CD4-positive, alpha-beta T cell treated with Interleukin-17A for 4 hours (primary cell): Measurements from ENCODE around the gene PIP4K2A.

Experiments
- DNase-seq: peaks from one replicate; pipeline ENCODE4 v3.0.0-alpha.2; 2020; ENCODE audit warnings: mixed read lengths

The PIP4K2A gene

DNA sequence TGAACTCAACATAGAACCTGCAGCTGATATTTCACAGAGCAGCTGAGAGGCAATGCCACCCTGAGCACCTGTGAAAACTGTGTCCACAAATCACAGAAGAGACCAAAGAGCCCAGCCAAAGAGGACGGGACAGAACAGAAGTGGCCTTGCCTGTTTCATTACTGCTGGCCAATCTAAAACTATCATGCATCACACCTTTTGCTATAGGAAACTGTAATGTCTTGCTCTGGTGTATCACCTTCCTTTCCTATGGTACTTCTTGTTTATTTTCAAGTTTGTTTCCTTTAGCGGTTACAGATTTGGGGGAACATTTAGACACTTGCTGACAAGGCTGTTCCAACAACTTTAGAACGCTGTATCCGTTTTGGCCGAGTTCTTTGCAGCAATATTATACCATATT is 80.3 kb downstream of the PIP4K2A start:
- DNase-seq, result no peak

DNA sequence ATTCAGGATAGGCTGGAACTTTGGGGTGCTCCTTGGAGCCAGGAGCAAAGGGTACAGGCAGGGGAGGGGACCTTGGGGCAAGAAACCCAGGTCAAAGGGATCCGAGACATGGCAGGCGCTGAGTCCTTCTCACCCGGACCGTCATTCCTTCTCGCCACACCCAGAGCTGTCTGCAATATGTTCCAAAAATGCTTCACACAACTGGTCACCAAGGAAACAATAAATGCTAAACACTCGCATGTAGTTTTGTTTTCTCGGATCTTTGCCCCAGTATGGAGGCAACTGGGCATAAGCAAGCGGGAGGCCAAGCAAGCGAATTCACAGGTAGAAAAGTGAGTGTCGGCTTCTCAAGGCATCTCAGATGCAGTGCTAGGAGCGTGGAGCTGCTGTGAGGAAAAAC is 80.8 kb downstream of the PIP4K2A start:
- DNase-seq, result no peak

DNA sequence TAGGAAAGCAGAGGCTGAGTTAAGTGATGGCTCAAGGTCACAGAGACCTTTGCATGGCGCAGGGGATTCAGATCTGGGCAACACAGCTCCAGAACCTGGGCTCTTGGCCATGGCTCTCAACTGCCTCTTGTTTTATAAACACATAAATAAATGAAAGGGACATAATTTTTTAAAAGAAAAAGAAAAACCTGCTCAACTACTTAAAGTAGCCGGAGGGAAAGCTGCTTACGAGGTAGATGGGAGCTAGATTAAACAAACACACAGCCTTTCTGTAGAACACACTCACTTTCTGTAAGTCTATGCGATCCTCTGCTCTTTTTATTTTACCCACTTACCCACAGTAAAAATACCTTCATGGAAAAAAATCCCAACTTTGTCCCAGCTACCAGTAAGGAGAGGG is 81.3 kb downstream of the PIP4K2A start:
- no peak for DNase-seq

DNA sequence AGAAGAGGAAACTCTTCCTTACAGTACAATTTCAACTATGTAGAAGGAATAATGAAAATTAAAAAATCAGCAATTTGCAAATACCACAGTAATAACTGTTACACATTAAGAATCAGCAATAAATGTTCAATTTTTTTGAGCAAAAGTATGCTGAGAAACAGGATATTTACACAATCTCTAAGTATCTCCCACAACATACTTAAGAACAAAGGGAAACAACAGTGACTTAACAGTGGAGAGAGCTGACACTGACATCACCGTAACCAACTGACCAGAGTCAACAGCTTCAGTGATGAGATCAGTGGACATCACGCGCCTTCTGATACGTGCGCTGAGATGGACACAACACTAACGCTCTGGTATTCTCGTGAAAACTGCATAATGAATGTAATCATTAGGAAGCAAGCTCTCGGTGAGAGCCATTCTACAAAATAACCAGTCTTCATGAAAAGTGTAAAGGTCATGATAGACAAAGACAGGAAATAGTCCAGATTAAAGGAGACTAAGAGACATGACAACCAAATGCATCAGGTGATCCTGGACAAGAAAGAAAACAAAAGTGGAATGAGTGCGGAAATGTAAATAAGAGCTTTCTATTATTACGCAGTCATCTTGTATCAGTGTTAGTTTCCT is 82.6 kb downstream of the PIP4K2A start:
- no peak for DNase-seq

DNA sequence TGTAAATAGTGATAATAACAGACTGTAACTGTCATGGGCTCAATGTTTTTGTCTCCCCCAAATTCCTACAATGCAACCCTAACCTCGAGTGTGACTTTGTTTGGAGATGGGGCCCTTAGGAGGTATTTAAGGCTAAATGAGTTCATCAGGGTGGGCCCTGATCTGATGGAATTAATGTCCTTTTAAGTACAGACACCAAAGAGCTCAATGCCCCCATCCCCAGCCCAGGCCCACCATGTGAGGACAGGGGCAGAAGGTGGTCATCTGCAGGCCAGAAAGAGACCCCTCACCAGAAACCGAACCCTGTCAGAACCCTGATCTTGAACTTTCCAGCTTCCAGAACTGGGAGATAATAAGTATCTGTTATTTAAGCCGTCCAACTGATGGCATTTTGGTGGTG is 83.2 kb downstream of the PIP4K2A start:
- DNase-seq, result no peak

DNA sequence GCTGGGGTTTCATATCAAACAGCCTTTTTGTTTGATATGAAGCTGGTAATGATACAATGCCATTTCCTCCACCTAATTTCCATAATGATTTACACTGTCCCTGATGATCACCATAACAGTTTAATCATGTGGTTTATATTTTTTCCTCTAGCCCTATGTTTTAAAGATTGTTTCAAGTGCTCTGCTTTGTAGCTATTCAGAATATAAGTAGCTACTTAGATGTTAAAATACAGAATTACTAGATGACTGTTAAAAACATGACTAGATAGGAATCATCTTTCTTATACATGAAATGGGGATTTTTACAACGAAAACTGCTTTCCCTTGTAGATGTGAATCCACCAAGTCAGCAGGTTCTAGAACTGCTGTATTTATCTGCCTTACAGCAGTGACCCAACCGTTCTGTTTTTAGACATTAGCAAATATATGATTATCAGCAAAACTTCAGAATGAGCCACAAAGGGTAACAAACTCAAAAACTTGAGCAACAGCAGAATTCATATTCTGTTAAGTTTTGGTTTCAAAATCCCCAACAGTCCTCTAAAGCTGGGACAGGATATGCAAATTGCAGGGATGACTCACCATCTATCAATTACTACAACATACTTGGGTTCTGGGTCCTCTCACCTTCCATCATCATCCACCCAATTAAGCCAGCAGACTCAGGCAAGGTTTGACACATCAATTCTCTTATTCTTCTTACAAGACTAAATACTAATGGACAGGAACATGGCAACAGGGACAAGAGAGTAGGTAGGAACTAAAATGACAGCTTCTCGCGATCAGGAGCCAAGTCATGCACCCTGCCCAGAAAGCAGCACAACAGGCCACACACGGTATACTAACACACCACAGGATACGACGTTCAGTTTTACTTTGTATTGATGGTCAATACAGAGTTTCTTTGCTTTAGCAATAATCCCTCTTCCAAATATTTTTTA is 83.9 kb downstream of the PIP4K2A start:
- peak; percentile 54 for DNase-seq

DNA sequence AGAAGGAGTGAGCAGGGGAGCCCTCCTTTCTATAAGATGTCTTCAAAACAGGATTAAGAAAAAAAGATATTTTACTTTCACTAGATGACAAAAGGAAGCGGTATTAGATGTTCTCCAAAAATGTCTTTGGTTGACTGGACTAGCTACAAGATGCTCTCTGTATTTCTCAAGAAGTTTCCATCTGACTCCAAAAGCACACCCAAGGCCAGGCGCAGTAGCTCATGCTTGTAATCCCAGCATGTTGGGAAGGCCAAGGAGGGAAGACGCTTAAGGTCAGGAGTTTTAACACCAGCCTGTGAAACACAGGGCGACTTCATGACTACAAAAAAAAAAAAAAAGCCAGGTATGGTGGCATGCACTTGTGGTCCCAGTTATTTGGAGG is 84.5 kb downstream of the PIP4K2A start:
- no peak for DNase-seq

DNA sequence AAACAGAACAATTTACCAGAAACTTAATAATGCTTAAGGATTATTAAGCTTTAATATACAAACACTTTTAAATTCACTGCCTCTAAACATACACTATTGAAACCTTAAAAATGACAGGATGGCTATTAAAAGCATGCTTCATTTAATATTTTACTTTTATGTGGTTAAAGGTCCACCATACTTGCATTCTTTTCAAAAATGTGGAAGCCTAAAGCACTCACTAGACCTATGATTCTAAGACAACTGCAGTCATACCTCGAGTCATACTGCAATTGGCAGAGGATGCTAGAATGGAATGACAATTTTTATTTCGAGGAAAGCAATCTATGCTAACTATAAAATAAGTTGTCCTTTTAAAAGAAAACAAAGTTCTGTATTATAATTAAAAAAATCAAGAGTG is 85.3 kb downstream of the PIP4K2A start:
- DNase-seq, result no peak

DNA sequence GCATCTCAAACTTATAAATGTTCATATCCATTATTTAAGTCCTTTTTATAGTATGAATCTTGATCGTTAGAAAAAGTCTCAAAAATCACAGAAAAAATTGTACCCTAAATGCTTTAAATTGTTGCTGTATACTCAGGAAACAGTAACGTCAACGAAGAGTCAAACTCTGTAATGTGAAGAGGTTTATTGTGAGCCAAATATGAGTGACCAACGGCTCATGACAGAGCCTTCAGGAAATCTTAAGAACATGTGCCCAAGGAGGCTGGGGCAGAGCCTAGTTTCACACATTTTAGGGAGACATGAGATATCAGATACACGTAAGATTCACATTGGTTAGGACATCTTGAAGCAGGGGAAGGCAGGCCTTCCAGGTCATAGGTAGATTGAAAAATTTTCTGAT is 86.1 kb downstream of the PIP4K2A start:
- DNase-seq, result no peak

DNA sequence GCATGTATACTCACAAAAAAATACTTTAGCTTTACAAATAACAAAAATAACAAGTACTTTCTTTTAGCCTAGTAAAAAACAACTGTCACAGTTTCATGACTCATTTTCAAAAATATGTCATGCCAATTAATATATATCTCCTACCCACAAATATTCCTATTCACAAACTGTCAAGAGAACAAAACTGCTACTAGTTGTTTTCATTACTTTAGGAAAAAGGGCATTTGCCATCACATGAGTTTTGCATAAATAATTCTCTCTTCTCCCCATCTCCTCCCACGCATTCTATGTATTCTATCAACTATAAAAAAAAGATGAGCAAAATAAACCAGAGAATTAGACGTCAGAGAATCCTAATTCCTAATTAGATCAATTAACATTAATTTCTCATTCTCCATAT is 87.6 kb downstream of the PIP4K2A start:
- DNase-seq, result no peak

DNA sequence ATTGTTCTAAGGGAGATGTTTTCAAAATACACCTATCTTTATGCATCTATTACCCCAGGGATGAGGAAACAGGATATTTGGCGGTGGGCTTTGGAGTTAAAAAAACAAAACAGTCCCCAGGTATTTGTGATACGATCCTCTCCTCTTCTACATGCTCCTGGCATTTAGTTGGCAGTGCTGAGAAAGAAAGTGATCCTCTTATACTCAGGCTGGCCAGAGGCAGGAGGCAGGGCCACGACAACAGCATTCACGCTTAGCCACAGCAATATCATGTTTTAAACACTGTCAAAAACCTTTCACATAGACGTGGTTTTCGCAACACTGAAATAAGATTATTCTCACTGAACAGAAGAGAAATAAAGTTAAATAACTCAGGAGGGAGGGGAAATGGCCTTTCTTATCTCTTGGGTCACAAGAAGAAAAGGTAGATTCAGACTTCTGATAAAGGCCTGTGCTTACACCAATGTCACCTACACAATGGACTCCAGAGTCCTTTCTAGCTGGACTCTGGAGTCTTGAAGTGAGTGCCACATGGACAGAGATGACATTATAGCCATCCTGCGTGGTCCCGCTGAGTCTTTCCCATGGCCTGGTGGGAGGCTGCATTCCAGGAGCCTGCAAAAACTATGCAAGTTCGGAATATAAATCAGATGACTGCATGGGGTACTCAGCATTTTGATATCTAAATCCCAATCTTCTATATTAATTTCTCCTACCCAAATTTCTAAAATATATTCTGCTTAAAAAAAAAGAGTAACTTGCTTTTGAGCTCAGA is 88.7 kb downstream of the PIP4K2A start:
- no peak for DNase-seq

DNA sequence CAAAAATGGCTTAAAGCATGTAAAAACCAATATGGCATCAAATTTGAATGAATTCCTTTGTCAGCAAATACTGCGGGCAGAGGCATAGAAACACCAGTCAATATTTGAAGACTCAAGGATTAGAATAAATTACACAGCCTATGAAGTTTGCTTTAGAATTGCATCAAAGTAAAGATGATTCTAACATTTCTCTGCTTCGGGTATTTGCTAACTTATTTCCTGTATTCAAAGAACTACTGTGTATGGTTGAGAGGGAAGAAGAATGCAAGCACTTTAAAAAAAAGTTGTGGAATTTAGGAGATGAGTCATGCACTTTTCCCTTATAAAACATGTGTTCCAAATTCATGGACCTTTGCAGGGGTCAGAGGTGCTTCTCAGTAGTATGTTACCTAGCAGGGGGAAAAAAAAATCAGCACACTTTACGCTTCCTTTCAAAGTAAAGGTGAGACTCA is 90.1 kb downstream of the PIP4K2A start:
- no peak for DNase-seq

DNA sequence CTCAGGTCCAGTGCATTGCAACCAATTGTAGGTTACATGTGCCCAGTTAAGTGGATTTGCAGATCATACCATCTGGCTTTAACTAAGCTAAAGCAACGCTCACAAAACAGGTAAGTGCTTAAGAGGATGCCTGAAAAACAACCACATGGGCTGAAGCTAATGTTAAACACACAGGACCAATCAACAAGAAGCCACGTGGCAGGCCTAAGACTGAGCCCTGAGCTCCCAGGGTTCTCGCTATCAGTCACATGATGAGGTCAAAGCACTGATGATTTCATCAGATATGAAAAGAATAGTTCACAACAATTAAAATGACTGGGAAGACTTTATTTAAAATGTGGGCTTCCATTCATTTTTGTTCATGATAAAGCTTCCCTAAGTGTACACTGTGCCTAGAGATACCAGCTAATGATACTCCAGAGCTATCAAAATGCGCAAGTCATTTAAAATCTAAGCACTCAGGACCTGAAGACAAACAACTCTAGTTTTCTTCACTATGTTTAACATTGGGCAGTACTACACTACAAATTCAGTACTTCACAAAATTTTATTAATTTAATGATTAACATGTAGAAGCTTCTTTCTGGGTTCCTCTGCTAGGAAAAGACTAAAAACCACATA is 90.6 kb downstream of the PIP4K2A start:
- DNase-seq, result no peak

DNA sequence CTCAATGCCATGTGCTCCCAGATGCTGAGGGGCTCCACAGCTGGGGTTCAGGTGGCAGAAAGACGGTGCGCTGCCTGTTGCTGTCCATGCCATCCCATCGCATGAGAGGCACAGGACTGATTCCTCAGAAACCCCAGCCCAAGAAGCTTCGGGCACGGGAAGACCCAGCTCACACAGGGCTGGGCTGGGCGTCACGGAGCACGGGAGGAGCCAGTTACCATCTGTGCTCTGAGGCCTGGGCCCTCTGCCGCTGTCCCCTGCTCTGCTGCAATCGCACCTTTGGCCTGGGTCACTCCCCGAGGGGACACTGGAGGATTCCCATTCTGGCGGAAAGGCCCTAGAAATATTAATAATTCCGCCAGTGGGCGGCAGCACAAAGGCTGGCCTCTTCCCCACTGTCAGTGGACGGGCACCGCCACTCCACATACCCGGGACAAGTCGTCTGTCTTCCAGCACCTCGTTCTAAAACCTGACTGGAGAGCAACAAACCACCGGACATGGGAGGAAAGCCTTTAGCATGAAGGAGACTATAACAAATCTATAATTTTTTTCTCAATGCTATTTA is 92.1 kb downstream of the PIP4K2A start:
- DNase-seq, result no peak

DNA sequence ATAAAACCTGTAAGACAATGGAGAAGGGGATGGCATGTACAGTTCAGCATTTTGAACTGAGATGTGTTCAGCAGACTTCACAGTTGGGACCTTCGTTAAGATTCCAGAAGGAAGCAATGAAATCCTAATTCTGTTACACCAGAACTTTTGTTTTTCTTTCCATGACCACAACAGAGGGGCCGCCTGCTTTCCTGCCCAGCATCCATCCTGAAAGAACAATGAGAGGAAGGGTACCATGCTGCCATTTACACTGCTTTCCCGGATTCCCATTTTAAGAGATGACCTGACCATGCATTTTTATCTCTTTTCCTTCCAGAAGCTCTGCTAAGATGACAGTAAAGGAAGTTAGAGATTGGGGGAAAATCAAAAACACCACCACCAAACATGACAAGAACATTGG is 92.7 kb downstream of the PIP4K2A start:
- no peak for DNase-seq

DNA sequence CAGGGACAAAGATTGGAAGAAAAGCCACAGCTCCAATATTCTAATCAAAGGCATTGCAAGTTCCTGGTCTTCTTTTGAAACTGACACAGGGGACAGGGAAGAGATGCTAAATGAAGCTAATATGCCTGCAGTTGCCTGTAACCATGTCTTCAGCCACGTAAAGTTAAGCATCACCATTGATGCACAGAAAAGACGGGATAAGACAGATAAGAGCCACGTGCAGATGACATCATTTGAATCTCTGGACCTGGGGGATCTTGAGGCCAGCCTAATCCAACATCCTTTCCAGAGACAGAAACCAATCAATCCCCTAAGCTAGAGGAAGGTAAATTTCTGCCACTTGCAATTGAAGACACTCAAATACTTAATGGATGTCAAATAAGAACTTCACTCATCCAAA is 93.4 kb downstream of the PIP4K2A start:
- DNase-seq, result no peak

DNA sequence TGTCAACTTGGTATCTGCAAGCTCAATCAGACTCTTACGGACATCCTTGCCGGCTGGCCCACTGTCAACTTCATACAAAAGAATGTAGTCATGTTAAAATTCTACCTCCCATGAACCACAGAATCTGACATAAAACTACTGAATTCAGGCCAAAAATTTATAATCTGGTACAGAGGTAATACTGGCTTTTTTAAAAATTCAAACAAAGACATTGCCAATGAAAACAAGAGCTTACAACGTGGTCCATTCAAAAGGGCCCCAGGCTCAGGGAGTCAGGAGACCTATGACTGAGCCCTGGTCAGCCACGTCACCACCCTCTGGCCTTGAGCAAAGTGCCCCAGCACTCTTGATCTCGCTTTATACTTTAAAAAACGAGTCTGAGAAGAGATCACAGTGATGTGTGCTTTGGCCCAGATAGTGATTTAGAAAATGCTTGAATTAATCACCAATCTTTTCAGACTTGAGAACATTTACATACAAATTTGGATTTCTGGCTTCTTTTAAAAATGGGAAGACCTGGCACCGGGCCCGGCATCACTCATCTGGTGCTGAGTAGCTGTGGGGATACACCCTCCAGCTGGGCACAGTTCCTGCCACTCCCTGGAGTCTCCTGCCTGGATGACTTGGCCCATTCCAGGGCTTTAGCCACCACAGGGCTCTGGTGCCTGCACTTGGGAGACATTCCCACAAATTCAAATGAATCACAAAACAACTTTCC is 94.1 kb downstream of the PIP4K2A start:
- no peak for DNase-seq

DNA sequence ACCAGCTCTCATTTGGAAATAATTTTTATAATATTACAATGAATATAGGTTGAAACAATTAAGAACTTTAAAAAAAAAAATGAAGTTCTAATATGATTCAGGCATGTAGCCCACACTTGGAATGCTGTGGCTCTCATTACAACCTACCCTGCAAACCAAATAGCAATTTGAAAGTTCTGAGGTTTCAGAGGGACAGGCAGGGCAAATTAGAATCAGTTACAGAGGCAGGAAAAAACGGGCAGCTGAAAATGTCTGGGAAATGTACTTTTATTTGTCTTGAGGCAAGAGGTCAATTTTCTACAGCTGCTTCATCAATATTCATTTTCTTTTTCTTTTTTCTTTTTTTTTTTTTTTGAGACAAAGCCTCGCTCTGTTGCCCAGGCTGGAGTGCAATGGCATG is 95.3 kb downstream of the PIP4K2A start:
- no peak for DNase-seq

DNA sequence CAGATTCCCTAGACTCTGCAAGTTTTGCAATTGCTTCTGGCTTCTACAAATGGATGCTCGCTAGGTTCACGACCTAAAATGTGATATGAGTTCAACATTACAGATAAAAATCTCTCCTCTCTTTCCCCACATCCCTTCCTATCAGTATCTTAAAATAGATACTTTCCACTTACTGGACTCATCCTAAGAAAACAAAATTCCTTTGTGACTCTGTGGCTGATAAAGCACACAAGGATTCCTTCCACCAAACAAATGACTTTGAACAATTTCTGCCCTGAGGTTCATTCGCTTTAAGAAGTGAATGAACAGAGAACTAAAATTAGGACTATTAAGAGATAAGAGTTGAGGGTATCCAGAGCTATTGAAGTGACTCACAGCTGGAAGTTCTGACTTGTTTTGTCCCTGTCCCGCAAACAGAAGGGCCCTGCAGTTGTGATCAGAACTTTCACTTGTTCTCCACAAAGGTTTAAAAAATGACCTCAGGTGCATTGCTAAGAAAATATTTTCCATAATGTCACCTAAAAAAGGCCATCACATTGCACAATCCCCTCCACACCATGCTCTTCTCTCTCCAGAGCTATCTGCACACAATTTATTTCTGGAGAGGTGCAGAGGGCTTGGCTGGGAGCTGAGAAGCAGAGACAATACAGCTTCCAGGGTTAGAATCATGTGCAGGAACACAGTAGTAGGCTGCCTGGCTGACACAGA is 96.1 kb downstream of the PIP4K2A start:
- no peak for DNase-seq

DNA sequence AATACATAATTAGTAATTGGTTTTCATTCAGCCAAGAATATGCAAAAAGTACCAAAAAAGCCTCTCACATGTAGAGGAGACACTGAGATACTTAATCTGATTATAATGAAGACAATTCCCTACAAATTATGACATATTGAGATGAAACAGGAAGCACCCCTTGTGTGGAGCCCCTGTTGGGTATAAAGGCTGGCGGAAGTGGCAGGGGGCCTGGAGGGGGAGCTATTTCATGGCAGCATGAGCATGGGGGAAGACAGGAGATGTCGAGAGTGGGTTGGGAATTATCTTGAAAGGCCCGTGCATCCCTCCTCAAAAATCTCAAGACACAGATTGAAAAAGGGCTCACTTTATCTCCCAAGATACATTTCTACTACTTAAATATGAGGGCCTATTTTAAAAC is 96.9 kb downstream of the PIP4K2A start:
- DNase-seq, result no peak

DNA sequence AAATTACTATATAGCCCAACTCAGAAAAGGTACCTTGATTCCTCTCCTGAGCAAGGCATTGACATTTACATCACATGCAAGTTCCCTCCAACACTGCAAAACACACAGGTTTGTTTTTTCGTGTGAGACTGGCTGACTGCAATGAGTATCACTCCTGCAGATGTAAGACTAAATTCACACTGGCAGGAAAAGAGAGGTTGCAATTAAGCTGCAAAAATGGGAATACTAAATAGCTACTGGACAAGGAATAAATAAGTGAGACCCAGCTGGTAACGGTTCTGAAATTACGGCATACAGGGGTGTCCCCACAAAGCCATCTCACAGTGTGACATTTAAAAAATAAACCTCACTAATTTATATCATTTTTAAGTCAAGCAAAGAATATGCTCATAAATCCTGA is 97.3 kb downstream of the PIP4K2A start:
- no peak for DNase-seq
